HFF-Myc (cell line): ENCODE measurements around the gene POM121L12.

ENCODE experiments used
- DNase-seq: peaks from one replicate; pipeline ENCODE4 v3.0.0-alpha.2; 2011; ENCODE audit warnings: low read depth; ENCODE audit errors: extremely low read depth
- H3K4me3 ChIP-seq: replicated peaks from 2 replicates; pipeline ENCODE4 v1.5.1; 2011; ENCODE audit warnings: low read depth, mild to moderate bottlenecking, control low read depth, low read length
- TF ChIP-seq, protein P1 (sequence below): IDR thresholded peaks from 2 replicates; pipeline ENCODE4 v1.5.1; 2012; ENCODE audit warnings: mild to moderate bottlenecking, low read depth, low read length, control low read depth; ENCODE audit errors: missing control alignments

The POM121L12 gene

DNA sequence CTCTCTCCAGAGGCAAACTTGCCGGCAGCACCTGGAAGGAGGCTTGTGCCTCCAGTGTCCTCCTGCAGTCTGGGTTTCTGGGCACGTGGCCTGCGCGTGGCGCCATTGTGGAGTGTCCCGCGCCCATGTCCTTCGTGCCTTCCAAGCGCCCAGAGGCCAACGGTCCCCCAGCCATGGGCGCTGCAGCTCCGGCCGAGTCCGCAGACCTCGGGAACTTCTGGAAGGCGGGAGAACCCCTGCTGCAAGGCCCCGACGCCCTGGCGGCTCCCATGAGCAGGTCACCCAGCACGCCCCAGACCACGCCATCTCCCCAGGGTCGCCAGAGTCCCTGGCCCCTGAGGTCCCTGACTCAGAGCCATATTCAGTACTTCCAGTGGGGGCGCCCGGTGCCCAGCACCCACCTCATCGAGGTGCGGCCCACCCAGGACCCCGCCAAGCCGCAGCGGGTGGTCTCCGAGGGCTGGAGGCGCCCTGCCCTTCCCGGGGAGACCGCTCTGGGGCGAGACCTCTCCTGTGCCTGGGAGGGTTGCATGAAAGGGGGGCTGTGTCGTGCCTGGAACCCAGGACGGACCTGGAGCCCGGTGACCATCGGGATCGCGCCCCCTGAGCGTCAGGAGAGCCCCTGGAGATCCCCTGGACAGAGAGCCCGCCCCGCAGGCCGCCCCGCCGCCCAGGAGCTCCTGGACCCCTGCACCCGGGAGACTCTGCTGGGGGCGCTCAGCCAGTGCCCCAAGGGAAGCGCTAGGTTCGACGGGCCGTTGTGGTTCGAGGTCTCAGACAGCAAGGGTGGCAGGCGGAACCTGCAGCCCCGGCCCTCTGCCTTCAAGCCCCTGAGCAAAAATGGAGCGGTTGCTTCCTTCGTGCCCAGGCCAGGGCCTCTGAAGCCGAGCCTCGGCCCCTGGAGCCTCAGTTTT, at the start of gene POM121L12:
POM121L12 (plus strand) TSS at position 135 of the 914 bp plus-strand sequence; CDS start at position 174, 39 bp downstream.
- TF ChIP-seq, protein P1, sequence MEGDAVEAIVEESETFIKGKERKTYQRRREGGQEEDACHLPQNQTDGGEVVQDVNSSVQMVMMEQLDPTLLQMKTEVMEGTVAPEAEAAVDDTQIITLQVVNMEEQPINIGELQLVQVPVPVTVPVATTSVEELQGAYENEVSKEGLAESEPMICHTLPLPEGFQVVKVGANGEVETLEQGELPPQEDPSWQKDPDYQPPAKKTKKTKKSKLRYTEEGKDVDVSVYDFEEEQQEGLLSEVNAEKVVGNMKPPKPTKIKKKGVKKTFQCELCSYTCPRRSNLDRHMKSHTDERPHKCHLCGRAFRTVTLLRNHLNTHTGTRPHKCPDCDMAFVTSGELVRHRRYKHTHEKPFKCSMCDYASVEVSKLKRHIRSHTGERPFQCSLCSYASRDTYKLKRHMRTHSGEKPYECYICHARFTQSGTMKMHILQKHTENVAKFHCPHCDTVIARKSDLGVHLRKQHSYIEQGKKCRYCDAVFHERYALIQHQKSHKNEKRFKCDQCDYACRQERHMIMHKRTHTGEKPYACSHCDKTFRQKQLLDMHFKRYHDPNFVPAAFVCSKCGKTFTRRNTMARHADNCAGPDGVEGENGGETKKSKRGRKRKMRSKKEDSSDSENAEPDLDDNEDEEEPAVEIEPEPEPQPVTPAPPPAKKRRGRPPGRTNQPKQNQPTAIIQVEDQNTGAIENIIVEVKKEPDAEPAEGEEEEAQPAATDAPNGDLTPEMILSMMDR = no peak
- DNase-seq = no peak
- no peak within 1 kb of the TSS for H3K4me3 ChIP-seq

- no peak for DNase-seq
- TF ChIP-seq, protein P1 = no peak
- no peak overlapping the region for H3K4me3 ChIP-seq
These were observed 43.4 kb upstream of the POM121L12 start for GRCh38 chr7:52992001-52992400.

GRCh38 chr7:52992479-52993162, 42.8 kb upstream of the POM121L12 start:
- H3K4me3 ChIP-seq = no peak overlapping the region
- TF ChIP-seq, protein P1 = no peak
- DNase-seq = no peak

GRCh38 chr7:52995676-52996075, 39.8 kb upstream of the POM121L12 start:
- DNase-seq = no peak
- TF ChIP-seq, protein P1 = no peak
- H3K4me3 ChIP-seq = no peak overlapping the region

DNA sequence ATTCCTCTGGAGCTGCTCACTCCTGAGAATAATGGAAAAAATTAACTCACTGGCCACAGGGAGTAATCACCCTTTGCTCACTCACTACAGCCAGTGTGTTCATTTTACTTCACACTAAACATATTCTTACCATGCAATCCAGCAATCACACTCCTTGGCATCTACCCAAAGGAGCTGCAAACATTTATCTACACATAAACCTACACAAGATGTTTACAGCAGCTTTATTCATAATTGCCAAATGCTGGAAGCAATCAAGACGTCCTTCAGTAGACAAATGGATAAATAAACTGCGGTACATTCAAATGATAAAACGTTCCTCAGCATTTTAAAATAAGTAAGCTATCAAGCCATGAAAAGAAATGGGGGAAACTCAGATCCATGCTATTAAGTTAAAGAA, 34.2 kb upstream of the POM121L12 start:
- no peak for DNase-seq
- TF ChIP-seq, protein P1 = no peak
- no peak overlapping the region for H3K4me3 ChIP-seq

DNA sequence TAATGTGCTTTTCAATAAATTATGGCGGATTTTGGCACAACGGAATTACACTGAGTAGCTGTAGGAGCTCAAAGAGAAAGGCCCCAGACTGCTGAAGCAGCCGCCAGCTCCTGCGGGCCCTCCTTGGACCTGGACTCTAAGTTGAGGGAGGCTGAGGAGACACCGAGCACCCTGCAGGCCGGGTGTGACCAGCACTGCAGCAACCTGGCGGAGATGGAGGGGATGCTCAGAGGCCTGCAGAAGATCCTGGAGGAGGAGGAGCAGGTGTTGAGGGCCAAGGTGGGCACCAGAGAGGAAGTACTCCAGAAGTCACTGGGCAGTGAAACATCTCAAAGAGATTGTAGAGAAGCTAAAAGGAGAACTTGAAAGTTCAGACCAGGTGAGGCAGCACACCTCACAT, 33.0 kb upstream of the POM121L12 start:
- no peak overlapping the region for H3K4me3 ChIP-seq
- TF ChIP-seq, protein P1 = no peak
- no peak for DNase-seq
